Gastrocnemius medialis (tissue), 4 donors: ENCODE results near the gene SLC4A9. TPM values are rescaled to one million over a fixed set of nuclear protein-coding genes. Genes with fewer than 3 reads are reported as not detected.

Experiments used
- ATAC-seq, 2 donors: fragments of 150-250 bp; one replicate each; pipeline ENCODE4 v1.9.1; 2016
- DNase-seq, 2 donors: peaks; one replicate each; pipeline ENCODE4 v3.0.0-alpha.2; 2019
- H3K27ac ChIP-seq, 4 donors: fragments of 200-600 bp; sonication (generic); 1 replicate in 1 of 4; 2 replicates in 3 of 4; pipeline ENCODE4 v1.5.1; 2016 to 2018; ENCODE audit warnings: mild to moderate bottlenecking in 2 of 4, moderate library complexity in 1 of 4
- H3K27me3 ChIP-seq, 3 donors: fragments of 200-600 bp; sonication (generic) in 2 of 3; 1 replicate in 1 of 3; 2 replicates in 2 of 3; pipeline versions ENCODE4 v1.5.1 to v1.6.0; 2016 to 2019; ENCODE audit warnings: mild to moderate bottlenecking in 1 of 3, moderate library complexity in 1 of 3
- H3K36me3 ChIP-seq, 2 donors: fragments of 200-600 bp; sonication (generic) in 1 of 2; one replicate each; pipeline ENCODE4 v1.5.1; 2017 to 2018
- H3K4me1 ChIP-seq, 2 donors: fragments of 200-600 bp; sonication (generic) in 1 of 2; one replicate each; pipeline ENCODE4 v1.5.1; 2016 to 2017; ENCODE audit warnings: mild to moderate bottlenecking in 2 of 2
- H3K4me3 ChIP-seq, 4 donors: fragments of 200-600 bp; sonication (generic) in 3 of 4; 1 replicate in 1 of 4; 2 replicates in 3 of 4; pipeline ENCODE4 v1.5.1; 2016 to 2019; ENCODE audit warnings: mild to moderate bottlenecking in 2 of 4
- H3K9me3 ChIP-seq, 3 donors: fragments of 200-600 bp; sonication (generic) in 2 of 3; 1 replicate in 1 of 3; 2 replicates in 2 of 3; pipeline ENCODE4 v1.5.1; 2016 to 2019
- CTCF ChIP-seq, 5 experiments: fragments of 450-650 bp in 3 of 5; fragments of 200-600 bp in 2 of 5; sonication (generic) in 2 of 5; IDR thresholded peaks in 4 of 5; conservative IDR thresholded peaks in 1 of 5; 1 replicate in 4 of 5; 2 replicates in 1 of 5; pipeline ENCODE4 v1.5.1; 2016 to 2019; ENCODE audit warnings: antibody characterized with exemption in 5 of 5, mild to moderate bottlenecking in 3 of 5, moderate library complexity in 3 of 5
- POLR2A ChIP-seq, 2 donors: fragments of 450-650 bp; IDR thresholded peaks; one replicate each; pipeline ENCODE4 v1.6.1; 2017; ENCODE audit warnings: antibody characterized with exemption in 2 of 2, mild to moderate bottlenecking in 2 of 2, moderate library complexity in 2 of 2
- in situ Hi-C, 4 donors: fragments of 200-750 bp; cut with MboI; loops; one replicate each; pipeline versions ENCODE4 v1.15.0 to v1.8.0; 2017; ENCODE audit warnings: low sequenced_read_pairs in 4 of 4
- intact Hi-C: fragments of 100-400 bp; cut with DNase I; formaldehyde crosslinking; loops from one replicate; pipeline ENCODE4 v1.15.1; 2023; ENCODE audit warnings: low total_unique reads
- total RNA-seq, 4 donors: library from RNA; depleted of rRNA; stranded (reverse); fragments of >200 nt; gene quantifications; one replicate each; pipeline versions ENCODE4 v1.1.0 to v1.2.3, GENCODE V29; 2016

Gene SLC4A9
- total RNA-seq, 4 donors from 2014 or later: not detected

DNA sequence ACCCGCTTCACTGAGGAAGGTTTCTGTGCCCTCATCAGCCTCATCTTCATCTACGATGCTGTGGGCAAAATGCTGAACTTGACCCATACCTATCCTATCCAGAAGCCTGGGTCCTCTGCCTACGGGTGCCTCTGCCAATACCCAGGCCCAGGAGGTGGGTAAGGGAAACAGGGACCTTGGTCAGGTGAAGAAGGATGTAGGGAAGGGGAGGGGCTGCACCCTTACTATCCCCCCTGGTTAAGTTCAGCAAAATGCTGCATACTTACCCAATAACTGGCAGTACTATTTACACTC is 4.4 kb downstream of the SLC4A9 start:
- in situ Hi-C loops (loop anchor here in 1 of 4 donors (25.0 kb wide), 1 partner anchor 577 kb away; the partner anchor contains the start of gene PSD2), intact Hi-C loops (no loop called here)
- DNase-seq (no peak), ATAC-seq (no peak)
- TF ChIP-seq CTCF (IDR thresholded peaks at IDR 0.05 in 4 of 5, conservative IDR thresholded peaks at IDR 0.05 in 1 of 5) (no peak), POLR2A (IDR thresholded peaks at IDR 0.05) (no peak)
- Histone ChIP-seq H3K27ac (no peak overlapping the region), H3K4me1 (no peaks in the 10 kb centered on the region), H3K36me3 (no peaks in the 10 kb centered on the region), H3K4me3 (no peak overlapping the region), H3K9me3 (no peaks in the 10 kb centered on the region), H3K27me3 (no peaks in the 10 kb centered on the region)

DNA sequence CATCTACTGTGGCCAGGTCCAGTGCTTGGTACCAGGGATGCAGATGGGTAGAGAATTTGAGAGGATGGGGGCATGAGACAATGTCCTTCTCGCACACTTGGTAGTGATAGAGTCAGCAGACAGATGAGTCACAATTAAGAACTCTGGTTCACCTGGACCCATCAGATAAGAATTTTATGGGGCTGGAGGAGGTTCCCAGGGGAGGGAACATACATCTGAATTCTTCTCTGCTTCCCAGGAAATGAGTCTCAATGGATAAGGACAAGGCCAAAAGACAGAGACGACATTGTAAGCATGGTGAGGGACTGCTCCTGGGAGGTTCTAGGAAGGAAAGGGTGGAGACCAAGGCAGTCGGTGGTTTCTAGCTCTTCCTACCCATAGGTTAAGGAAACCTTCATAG is 5.3 kb downstream of the SLC4A9 start:
- Histone ChIP-seq H3K4me1 (no peaks in the 10 kb centered on the region), H3K27ac (no peak overlapping the region), H3K27me3 (no peaks in the 10 kb centered on the region), H3K9me3 (no peaks in the 10 kb centered on the region), H3K4me3 (no peak overlapping the region), H3K36me3 (no peaks in the 10 kb centered on the region)
- in situ Hi-C loops: loop anchor here in 1 of 4 donors (25.0 kb wide), 1 partner anchor 578 kb away; the partner anchor contains the start of gene PSD2
- DNase-seq (no peak), ATAC-seq (no peak)
- TF ChIP-seq CTCF (IDR thresholded peaks at IDR 0.05 in 4 of 5, conservative IDR thresholded peaks at IDR 0.05 in 1 of 5) (no peak), POLR2A (IDR thresholded peaks at IDR 0.05) (no peak)
- intact Hi-C loops: no loop called here

DNA sequence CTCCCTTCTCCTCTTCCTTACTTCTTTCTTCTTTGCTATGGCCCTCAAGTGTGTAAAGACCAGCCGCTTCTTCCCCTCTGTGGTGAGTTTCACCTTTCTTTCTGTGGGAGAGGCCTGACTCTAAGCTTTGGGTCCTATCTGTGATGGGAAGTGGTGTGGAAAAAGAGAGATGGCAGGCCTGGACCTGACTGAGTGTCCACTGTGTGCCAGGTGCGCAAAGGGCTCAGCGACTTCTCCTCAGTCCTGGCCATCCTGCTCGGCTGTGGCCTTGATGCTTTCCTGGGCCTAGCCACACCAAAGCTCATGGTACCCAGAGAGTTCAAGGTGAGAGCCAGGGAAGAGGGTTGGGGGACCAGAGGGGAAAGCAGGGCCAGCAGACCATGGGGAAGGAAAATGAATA is 5.9 kb downstream of the SLC4A9 start:
- intact Hi-C loops (no loop called here), in situ Hi-C loops (loop anchor here in 1 of 4 donors (25.0 kb wide), 1 partner anchor 579 kb away; the partner anchor contains the start of gene PSD2)
- DNase-seq (no peak), ATAC-seq (no peak)
- TF ChIP-seq POLR2A (IDR thresholded peaks at IDR 0.05) (no peak), CTCF (IDR thresholded peaks at IDR 0.05 in 4 of 5, conservative IDR thresholded peaks at IDR 0.05 in 1 of 5) (no peak)
- H3K4me1 ChIP-seq: no peaks in the 10 kb centered on the region
- H3K9me3 ChIP-seq: no peaks in the 10 kb centered on the region
- no peaks in the 10 kb centered on the region for H3K27me3 ChIP-seq
- H3K36me3 ChIP-seq: no peaks in the 10 kb centered on the region
- no peak overlapping the region for H3K4me3 ChIP-seq
- no peak overlapping the region for H3K27ac ChIP-seq

DNA sequence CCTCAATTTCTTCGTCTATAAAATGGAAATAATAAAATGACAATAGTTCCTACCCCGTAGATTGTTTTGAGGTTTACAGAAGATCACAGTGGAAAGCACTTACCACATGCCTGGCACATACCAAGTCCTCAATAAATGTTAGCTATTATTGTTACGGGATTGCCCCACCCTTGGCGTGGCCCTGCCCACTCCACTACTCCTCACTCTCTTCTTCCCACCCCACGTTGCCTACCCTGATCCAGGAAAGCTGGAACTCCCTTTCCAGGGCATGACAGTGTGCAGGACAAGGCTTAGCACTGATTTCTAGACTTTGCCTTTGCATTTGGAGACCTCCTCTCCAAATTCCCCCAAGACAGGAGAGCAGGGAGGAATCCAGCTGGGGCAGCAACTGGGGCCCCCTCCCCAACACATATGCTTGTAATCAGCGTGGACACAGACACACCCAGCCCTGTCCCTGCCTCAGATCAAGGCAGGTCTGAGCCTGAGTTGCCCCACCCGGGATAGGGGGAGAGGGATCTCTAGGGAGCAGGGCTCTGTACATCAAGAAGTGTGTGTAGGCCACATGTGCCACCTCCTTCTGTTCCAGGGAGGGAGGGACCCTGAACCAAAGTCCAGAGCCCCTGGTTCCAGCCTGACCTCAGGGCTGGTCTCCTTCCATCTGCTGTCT is 6.7 kb downstream of the SLC4A9 start:
- Histone ChIP-seq H3K4me1 (no peaks in the 10 kb centered on the region), H3K27ac (no peak overlapping the region), H3K4me3 (no peak overlapping the region), H3K27me3 (no peaks in the 10 kb centered on the region), H3K9me3 (no peaks in the 10 kb centered on the region), H3K36me3 (no peaks in the 10 kb centered on the region)
- no peak for ATAC-seq
- TF ChIP-seq POLR2A (IDR thresholded peaks at IDR 0.05) (no peak), CTCF (IDR thresholded peaks at IDR 0.05 in 4 of 5, conservative IDR thresholded peaks at IDR 0.05 in 1 of 5) (no peak)
- in situ Hi-C loops (loop anchor here in 1 of 4 donors (25.0 kb wide), 1 partner anchor 579 kb away; the partner anchor contains the start of gene PSD2), intact Hi-C loops (no loop called here)
- DNase-seq: no peak
